Bladder microvascular endothelial cell (primary cell): ENCODE results near the gene ATAD3B. TPM values are rescaled to one million over a fixed set of nuclear protein-coding genes. Genes with fewer than 3 reads are reported as not detected.

Experiments
- total RNA-seq: library from RNA; depleted of rRNA; stranded (reverse); fragments of >200 nt; gene quantifications from 2 replicates; pipeline ENCODE4 v1.2.3, GENCODE V29; 2014

ATAD3B gene, protein sequence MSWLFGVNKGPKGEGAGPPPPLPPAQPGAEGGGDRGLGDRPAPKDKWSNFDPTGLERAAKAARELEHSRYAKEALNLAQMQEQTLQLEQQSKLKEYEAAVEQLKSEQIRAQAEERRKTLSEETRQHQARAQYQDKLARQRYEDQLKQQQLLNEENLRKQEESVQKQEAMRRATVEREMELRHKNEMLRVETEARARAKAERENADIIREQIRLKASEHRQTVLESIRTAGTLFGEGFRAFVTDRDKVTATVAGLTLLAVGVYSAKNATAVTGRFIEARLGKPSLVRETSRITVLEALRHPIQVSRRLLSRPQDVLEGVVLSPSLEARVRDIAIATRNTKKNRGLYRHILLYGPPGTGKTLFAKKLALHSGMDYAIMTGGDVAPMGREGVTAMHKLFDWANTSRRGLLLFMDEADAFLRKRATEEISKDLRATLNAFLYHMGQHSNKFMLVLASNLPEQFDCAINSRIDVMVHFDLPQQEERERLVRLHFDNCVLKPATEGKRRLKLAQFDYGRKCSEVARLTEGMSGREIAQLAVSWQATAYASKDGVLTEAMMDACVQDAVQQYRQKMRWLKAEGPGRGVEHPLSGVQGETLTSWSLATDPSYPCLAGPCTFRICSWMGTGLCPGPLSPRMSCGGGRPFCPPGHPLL
- 17.9 and 21.2 TPM in 2 replicates for total RNA-seq

DNA sequence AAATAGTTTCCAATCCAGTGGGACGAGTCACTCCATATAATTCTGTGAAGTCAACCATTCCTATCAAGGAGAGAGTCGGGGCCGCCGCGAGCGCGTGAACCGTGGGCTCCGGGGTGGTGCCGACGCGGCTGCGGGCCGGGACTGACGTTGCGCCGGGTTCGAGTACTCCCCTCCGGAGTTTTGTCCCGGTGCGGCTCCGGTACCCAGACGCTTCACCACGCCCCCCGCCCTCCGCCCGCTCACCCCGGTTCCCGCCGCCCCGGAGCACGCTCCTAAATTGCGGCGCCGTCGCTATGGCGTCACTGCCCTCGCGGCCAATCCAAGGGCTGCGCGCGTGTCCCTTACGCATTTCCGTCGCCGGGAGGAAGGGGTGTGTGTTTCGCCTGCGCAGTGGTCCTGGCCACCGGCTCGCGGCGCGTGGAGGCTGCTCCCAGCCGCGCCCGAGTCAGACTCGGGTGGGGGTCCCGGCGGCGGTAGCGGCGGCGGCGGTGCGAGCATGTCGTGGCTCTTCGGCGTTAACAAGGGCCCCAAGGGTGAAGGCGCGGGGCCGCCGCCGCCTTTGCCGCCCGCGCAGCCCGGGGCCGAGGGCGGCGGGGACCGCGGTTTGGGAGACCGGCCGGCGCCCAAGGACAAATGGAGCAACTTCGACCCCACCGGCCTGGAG is at the start of gene ATAD3B:
TSS of gene ATAD3B (plus strand) at position 377 of the 664 bp plus-strand sequence. CDS start at position 497, 120 bp downstream.

DNA sequence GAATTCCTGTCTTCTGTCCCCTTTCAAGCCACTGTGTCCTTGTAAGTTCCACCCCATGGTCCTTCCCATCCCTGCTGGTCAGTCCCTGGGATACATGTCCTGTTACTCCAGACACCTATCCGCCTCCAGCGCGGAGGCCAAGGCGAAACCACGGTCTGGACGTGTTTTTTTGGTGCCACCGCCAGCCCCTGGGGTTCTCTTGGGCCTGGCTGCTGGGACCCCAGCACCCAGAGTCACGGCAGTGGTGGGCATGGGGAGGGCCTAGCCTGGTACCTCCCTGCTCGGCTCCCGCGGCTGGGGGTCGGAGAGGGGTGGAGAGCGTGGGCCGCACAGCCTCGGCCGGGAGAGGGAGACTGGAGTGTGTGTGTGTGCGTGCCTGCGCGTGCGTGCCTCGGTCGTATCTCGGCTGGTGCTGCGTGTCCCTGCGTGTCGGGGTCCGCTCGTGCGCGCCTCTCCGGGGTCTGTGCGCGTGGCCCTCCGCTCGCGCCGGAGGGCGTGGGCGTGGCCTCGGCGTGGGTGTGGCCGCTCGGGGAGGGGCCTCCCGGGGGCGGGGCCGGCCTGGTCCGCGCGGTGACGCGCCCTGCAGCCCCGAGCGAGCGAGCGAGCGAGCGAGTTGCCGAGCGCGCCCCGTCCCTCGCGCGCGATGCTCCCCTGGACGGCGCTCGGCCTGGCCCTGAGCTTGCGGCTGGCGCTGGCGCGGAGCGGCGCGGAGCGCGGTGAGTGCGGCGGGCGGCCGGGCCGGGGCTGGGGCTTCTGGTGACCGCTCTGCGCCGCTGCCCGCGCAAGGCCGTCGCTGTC is 36.3 kb upstream of the ATAD3B start, which contains the start of gene VWA1:
TSS of gene VWA1 (plus strand) at position 585 of the 798 bp plus-strand sequence. CDS start at position 644, 59 bp downstream.

DNA sequence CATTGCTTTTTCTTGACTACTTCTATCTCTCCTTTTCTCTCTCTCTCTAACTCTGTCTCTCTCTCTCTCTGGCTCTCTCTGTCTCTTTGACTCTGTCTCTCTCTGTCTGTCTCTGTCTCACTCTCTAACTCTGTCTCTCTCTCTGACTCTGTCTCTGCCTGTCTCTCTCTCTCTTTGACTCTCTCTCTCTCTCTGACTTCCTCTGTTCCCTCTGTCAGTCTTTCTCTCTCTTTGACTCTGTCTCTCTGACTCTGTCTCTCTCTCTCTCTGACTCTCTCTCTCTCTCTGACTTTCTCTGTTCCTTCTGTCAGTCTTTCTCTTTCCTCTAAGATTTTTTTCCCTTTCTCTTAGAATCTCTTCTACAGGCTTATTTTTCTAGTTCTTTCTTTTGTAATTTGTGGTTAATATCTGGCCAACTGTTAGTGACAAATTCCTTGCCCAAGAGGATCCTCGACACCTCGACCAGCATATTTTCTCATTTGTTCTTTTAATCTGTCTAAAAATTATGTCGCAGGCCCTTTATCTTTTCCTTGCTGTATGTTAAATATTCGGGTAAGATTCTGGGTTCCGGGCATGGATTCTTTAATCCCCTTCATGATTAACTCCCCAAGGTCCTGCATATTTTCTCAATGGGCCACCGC is 22.3 kb upstream of the ATAD3B start, which contains the start of gene ATAD3C:
TSS of gene ATAD3C (plus strand) at position 591 of the 641 bp plus-strand sequence. CDS start 995 bp downstream, outside the sequence.

DNA sequence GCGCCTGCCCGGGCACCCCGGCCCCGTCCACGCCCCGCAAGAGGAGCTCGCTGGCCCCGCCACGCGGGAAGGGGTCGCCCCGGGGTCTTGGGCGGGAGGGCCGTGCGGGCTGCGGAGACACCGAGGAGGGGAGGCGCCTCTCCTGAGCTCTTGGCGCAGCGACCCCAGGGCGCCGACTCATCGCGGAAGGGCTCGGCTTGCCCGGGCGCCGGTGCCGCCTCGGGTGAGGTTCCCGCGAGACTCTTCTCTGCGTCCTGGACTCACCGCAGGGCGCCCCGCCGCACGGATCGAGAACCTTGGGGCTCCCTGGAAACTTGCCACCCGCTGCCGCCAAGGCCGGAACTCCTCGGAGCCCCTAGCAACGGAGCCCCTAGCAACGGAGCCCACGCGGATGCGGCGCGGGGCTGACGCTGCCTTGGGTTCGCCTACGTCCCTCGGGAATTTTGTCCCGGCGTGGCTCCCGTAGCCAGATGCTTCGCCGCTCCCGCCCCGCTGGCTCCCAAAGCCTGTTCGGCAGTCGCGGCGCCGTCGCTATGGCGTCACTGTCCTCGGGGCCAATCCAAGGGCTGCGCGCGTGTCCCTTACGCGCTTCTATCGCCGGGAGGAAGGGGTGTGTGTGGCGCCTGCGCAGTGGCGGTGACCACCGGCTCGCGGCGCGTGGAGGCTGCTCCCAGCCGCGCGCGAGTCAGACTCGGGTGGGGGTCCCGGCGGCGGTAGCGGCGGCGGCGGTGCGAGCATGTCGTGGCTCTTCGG is 40.1 kb downstream of the ATAD3B start, which contains the start of gene ATAD3A:
TSS of gene ATAD3A (plus strand) at position 630 of the 753 bp plus-strand sequence. CDS start at position 737, 107 bp downstream.

DNA sequence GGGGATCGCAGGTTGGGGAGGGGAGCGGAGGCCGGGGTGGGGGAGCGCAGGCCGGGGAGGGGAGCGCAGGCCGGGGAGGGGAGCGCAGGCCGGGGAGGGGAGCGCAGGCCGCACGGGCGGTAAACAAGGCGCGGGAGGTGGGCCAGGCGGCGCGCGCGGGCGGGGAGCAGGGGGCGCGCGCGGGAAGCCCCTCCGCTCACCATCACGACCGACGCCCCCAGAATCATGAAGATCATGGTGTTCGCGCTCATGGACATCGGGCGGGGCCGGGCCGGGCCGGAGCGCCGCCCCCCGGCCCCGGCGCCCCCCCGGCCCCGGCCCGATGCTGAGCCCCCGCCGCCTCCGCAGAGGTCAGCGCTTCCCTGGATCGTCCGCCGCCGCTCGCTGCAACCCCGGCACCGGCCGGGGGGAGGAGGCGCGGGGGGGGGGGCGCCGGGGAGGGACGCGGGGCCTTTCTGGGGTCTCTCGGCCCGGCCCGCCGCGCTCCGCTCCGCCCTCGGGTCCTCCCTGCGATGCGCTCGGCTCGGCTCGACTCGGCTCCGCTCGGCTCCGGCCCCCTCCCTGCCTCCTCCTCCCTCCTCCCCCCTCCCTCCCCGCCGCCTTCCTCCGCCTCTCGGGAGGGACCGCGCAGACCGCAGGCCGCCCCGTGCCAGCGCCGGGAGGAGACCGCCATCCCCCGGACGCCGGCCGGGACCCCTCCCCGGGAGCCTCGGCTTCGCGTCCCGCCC is 68.7 kb downstream of the ATAD3B start, which contains the start of gene TMEM240:
TSS of gene TMEM240 (minus strand) at position 535 of the 728 bp plus-strand sequence. CDS start at position 257, 278 bp downstream.

Other genes starting within 250 kb of the ATAD3B start
- gene SDF4, start 239.8 kb upstream of the ATAD3B start, total RNA-seq, result 89.2 and 155 TPM in 2 replicates
- gene B3GALT6, start 239.5 kb upstream of the ATAD3B start, total RNA-seq, result 16.5 and 25.5 TPM in 2 replicates
- 0.32 and 0.57 TPM in 2 replicates for gene C1QTNF12, start 225.0 kb upstream of the ATAD3B start, total RNA-seq
- 35.9 and 53.0 TPM in 2 replicates for gene UBE2J2, start 197.9 kb upstream of the ATAD3B start, total RNA-seq
- gene SCNN1D, start 191.3 kb upstream of the ATAD3B start, total RNA-seq, result under 0.01 and 0.63 TPM in 2 replicates
- gene ACAP3, start 163.8 kb upstream of the ATAD3B start, total RNA-seq, result 15.5 and 45.4 TPM in 2 replicates
- gene PUSL1, start 163.2 kb upstream of the ATAD3B start, total RNA-seq, result 9.1 and 10.5 TPM in 2 replicates
- 54.6 and 91.5 TPM in 2 replicates for gene INTS11, start 147.1 kb upstream of the ATAD3B start, total RNA-seq
- gene CPTP, start 147.0 kb upstream of the ATAD3B start, total RNA-seq, result 15.1 and 16.4 TPM in 2 replicates
- gene TAS1R3, start 140.5 kb upstream of the ATAD3B start, total RNA-seq, result 0.31 and 0.32 TPM in 2 replicates
- 36.1 and 52.0 TPM in 2 replicates for gene DVL1, start 122.3 kb upstream of the ATAD3B start, total RNA-seq
- 0.38 and 0.97 TPM in 2 replicates for gene MXRA8, start 113.2 kb upstream of the ATAD3B start, total RNA-seq
- 70.4 and 101 TPM in 2 replicates for gene AURKAIP1, start 96.6 kb upstream of the ATAD3B start, total RNA-seq
- gene CCNL2, start 72.4 kb upstream of the ATAD3B start, total RNA-seq, result 54.7 and 196 TPM in 2 replicates
- 62.6 and 82.6 TPM in 2 replicates for gene MRPL20, start 64.5 kb upstream of the ATAD3B start, total RNA-seq
- 0.25 and 0.32 TPM in 2 replicates for gene ANKRD65, start 50.5 kb upstream of the ATAD3B start, total RNA-seq
- gene VWA1, start 36.1 kb upstream of the ATAD3B start, total RNA-seq, result 19.4 and 34.7 TPM in 2 replicates
- 1.4 TPM in 1 of 2 replicates, not detected in the other for gene ATAD3C, start 22.1 kb upstream of the ATAD3B start, total RNA-seq
- gene ATAD3A, start 40.4 kb downstream of the ATAD3B start, total RNA-seq, result 28.0 and 37.1 TPM in 2 replicates
- gene TMEM240, start 68.9 kb downstream of the ATAD3B start, total RNA-seq, result 2.1 and 2.4 TPM in 2 replicates
- gene SSU72, start 103.1 kb downstream of the ATAD3B start, total RNA-seq, result 45.8 and 64.1 TPM in 2 replicates
- gene FNDC10, start 128.4 kb downstream of the ATAD3B start, total RNA-seq, result 0.16 and 0.94 TPM in 2 replicates
- 31.1 and 68.6 TPM in 2 replicates for gene MIB2, start 143.7 kb downstream of the ATAD3B start, total RNA-seq
- gene MMP23B, start 160.4 kb downstream of the ATAD3B start, total RNA-seq, result 0.16 and 0.19 TPM in 2 replicates
- gene CDK11B, start 187.2 kb downstream of the ATAD3B start, total RNA-seq, result 6.6 and 11.0 TPM in 2 replicates
- gene SLC35E2B, start 221.0 kb downstream of the ATAD3B start, total RNA-seq, result 13.9 and 29.8 TPM in 2 replicates